ENCODE results near the gene BEND7.

GRCh38 chr10:13520194-13520593 lies 8.6 kb downstream of the BEND7 start:
- TF ChIP-seq CTCF (optimal IDR thresholded peaks at IDR 0.05 in 1 of 3, IDR thresholded peaks at IDR 0.05 in 1 of 3, conservative IDR thresholded peaks at IDR 0.05 in 1 of 3; ENCODE audit: extremely low read depth in 1 of 3, insufficient read depth in 2 of 3, low read length in 3 of 3) (no peak), EZH2 (IDR thresholded peaks at IDR 0.05; ENCODE audit: low read length) (no peak)
